GM12878 (cell line): ENCODE data around the gene ZDHHC11B. TPM values are rescaled to one million over a fixed set of nuclear protein-coding genes. Genes with fewer than 3 reads are reported as not detected.

Experiments
- ATAC-seq: fragments of 200-7000 bp; cut with Tn5 transposase; 3 replicates; pipeline ENCODE4 v1.9.1; 2020; ENCODE audit warnings: mild to moderate bottlenecking, moderate library complexity
- BruUV-seq: library from RNA; stranded (reverse); fragments of 400-500 nt; replicated peaks from 2 replicates; lab custom pipeline; 2021; lab: Mats Ljungman, UMichigan
- CTCF ChIA-PET: fragments of 300-600 bp; sonication (Branson Sonifier 250); formaldehyde crosslinking; extraction: SDS; loops from one replicate; lab custom pipeline; 2021; ENCODE audit warnings: inconsistent platforms; lab: Yijun Ruan, JAX
- POLR2A ChIA-PET: fragments of 350-600 bp; formaldehyde crosslinking; extraction: SDS; loops from one replicate; lab custom pipeline; 2021; ENCODE audit warnings: inconsistent platforms; lab: Charles Lee
- RAD21 ChIA-PET: fragments of 300-600 bp; sonication (Branson Sonifier 250); formaldehyde crosslinking; loops from one replicate; lab custom pipeline; 2023; ENCODE audit warnings: antibody characterized with exemption; ENCODE audit not compliant: unreplicated experiment; lab: Charles Lee
- SMC1A ChIA-PET: fragments of 300-600 bp; sonication (Branson Sonifier 250); formaldehyde crosslinking; loops from one replicate; lab custom pipeline; 2023; ENCODE audit not compliant: unreplicated experiment, uncharacterized antibody; lab: Charles Lee
- DNase-seq: peaks from one replicate; pipeline ENCODE4 v3.0.0-alpha.2; 2011; ENCODE audit warnings: low read depth, low spot score
- FAIRE-seq: peaks from 3 replicates; lab custom pipeline; 2011; peaks lifted over from hg19 to GRCh38; lab: Jason Lieb, UNC
- H2AFZ ChIP-seq: 2 replicates; pipeline ENCODE4 v1.6.0; 2011; ENCODE audit warnings: low read depth, low read length, control low read depth; ENCODE audit not compliant: control insufficient read depth
- H3K27ac ChIP-seq: 2 replicates; pipeline ENCODE4 v1.5.1; 2011; ENCODE audit warnings: control low read depth; ENCODE audit not compliant: control insufficient read depth, insufficient read depth
- H3K27me3 ChIP-seq, 2 experiments: replicated peaks in 1 of 2; 2 replicates each; pipeline versions ENCODE4 v1.6.0 to v1.6.1; 2011; ENCODE audit warnings: low read length in 1 of 2; ENCODE audit not compliant: control insufficient read depth in 2 of 2, insufficient read depth in 2 of 2
- H3K36me3 ChIP-seq, 2 experiments: 2 replicates each; pipeline ENCODE4 v1.5.1; 2011; ENCODE audit warnings: low read length in 1 of 2; ENCODE audit not compliant: control insufficient read depth in 2 of 2, insufficient read depth in 2 of 2
- H3K4me1 ChIP-seq: 2 replicates; pipeline ENCODE4 v1.6.1; 2011; ENCODE audit warnings: mild to moderate bottlenecking, low read length, moderate library complexity, mixed read lengths; ENCODE audit not compliant: control insufficient read depth, insufficient read depth
- H3K4me2 ChIP-seq: 2 replicates; pipeline ENCODE4 v1.6.0; 2011; ENCODE audit warnings: control low read depth; ENCODE audit not compliant: control insufficient read depth, insufficient read depth
- H3K4me3 ChIP-seq: fragments of 200-600 bp; sonication (generic); 2 replicates; pipeline ENCODE4 v1.5.1; 2016
- H3K79me2 ChIP-seq: 2 replicates; pipeline ENCODE4 v1.6.0; 2011; ENCODE audit warnings: low read length; ENCODE audit not compliant: control insufficient read depth, insufficient read depth
- H3K9ac ChIP-seq: 2 replicates; pipeline ENCODE4 v1.8.0; 2011; ENCODE audit warnings: low read length, control low read depth, mixed read lengths; ENCODE audit not compliant: control insufficient read depth, insufficient read depth
- H3K9me3 ChIP-seq: replicated peaks from 3 replicates; pipeline ENCODE4 v1.5.1; 2011; ENCODE audit warnings: mild to moderate bottlenecking, low read length; ENCODE audit not compliant: control insufficient read depth, insufficient read depth
- H4K20me1 ChIP-seq: 2 replicates; pipeline ENCODE4 v1.6.0; 2011; ENCODE audit not compliant: control insufficient read depth, insufficient read depth
- DPF2 ChIP-seq: fragments of 450-650 bp; IDR thresholded peaks from 2 replicates; pipeline ENCODE4 v1.6.1; 2017; ENCODE audit warnings: mild to moderate bottlenecking
- FOXK2 ChIP-seq: fragments of 450-650 bp; IDR thresholded peaks from 2 replicates; pipeline ENCODE4 v1.6.1; 2017; ENCODE audit warnings: mild to moderate bottlenecking, moderate library complexity
- GATAD2B ChIP-seq: fragments of 450-650 bp; conservative IDR thresholded peaks from 2 replicates; pipeline ENCODE4 v1.6.1; 2017; ENCODE audit warnings: low read depth, mild to moderate bottlenecking, moderate library complexity
- HDAC2 ChIP-seq: fragments of 200-600 bp; sonication (generic); IDR thresholded peaks from 2 replicates; pipeline ENCODE4 v1.6.1; 2017
- IKZF1 ChIP-seq: fragments of 450-650 bp; conservative IDR thresholded peaks from 2 replicates; pipeline ENCODE4 v1.6.1; 2017; ENCODE audit warnings: antibody characterized with exemption, mild to moderate bottlenecking
- RB1 ChIP-seq: fragments of 450-650 bp; formaldehyde crosslinking; IDR thresholded peaks from 2 replicates; pipeline ENCODE4 v1.6.1; 2017; ENCODE audit warnings: mild to moderate bottlenecking, borderline replicate concordance
- SMC3 ChIP-seq: IDR thresholded peaks from 2 replicates; pipeline ENCODE4 v1.6.1; 2011; ENCODE audit warnings: low read length, improper control_type of control experiment, borderline replicate concordance
- TCF7 ChIP-seq: IDR thresholded peaks from 2 replicates; pipeline ENCODE4 v1.6.1; 2014; ENCODE audit warnings: antibody characterized with exemption, borderline replicate concordance
- WRNIP1 ChIP-seq: IDR thresholded peaks from 2 replicates; pipeline ENCODE4 v1.6.1; 2011; ENCODE audit warnings: low read depth, low read length, improper control_type of control experiment, borderline replicate concordance
- ZNF622 ChIP-seq: fragments of 450-650 bp; IDR thresholded peaks from 2 replicates; pipeline ENCODE4 v1.6.1; 2017; ENCODE audit warnings: mild to moderate bottlenecking, inconsistent platforms
- WGBS: methylation state at CpG from one replicate; pipeline ENCODE4 v1.1.6; 2016; ENCODE audit warnings: low lambda C conversion rate; ENCODE audit not compliant: insufficient replicate concordance, insufficient coverage; ENCODE audit errors: missing lambda C conversion rate; 5-methylcytosine and 5-hydroxymethylcytosine counted together
- in situ Hi-C: fragments of 300-500 bp; cut with MboI; formaldehyde crosslinking; loops from 9 replicates; pipeline ENCODE4 v1.14.3; 2018; ENCODE audit warnings: mixed read lengths
- intact Hi-C: fragments of 100-400 bp; cut with micrococcal nuclease; formaldehyde crosslinking; loops from one replicate; pipeline ENCODE4 v1.14.2; 2022; ENCODE audit not compliant: unreplicated experiment
- polyA plus RNA-seq, 11 experiments: library from polyadenylated mRNA; depleted of rRNA in 4 of 11; unstranded in 6 of 11; stranded (reverse) in 5 of 11; fragments of >200 nt; fragmentation: Nextera tagmentation in 4 of 11; fragmentation: Illumina TruSeq in 1 of 11; extraction: Ambion mirVana in 4 of 11; extraction: Trizol in 1 of 11; gene quantifications; 1 replicate in 1 of 11; 2 replicates in 10 of 11; pipeline versions ENCODE4 v1.2.1 to v1.2.3, GENCODE V29; 2011 to 2016; ENCODE audit warnings: inconsistent platforms in 2 of 11, missing spikeins in 2 of 11, low read depth in 1 of 11
- total RNA-seq, 4 experiments: library from RNA; depleted of rRNA in 3 of 4; stranded (reverse); fragments of >200 nt in 3 of 4; fragmentation: Illumina TruSeq in 1 of 4; extraction: Trizol in 1 of 4; gene quantifications; 2 replicates each; pipeline versions ENCODE4 v1.2.1 to v1.2.3, GENCODE V29; 2013 to 2021
- TF ChIP-seq, protein P1 (sequence below): IDR thresholded peaks from 2 replicates; pipeline ENCODE4 v1.6.1; 2011; ENCODE audit warnings: borderline replicate concordance, low read depth, mild to moderate bottlenecking, moderate library complexity, mixed read lengths, low read length; ENCODE audit not compliant: insufficient read depth; ENCODE audit errors: extremely low read length
- TF ChIP-seq, protein P2 (sequence below): IDR thresholded peaks from 2 replicates; pipeline ENCODE4 v1.6.1; 2012; ENCODE audit warnings: low read depth, low read length, improper control_type of control experiment
- TF ChIP-seq, protein P3 (sequence below): IDR thresholded peaks from 2 replicates; pipeline ENCODE4 v1.6.1; 2012; ENCODE audit warnings: low read depth, low read length, improper control_type of control experiment
- TF ChIP-seq, protein P4 (sequence below): IDR thresholded peaks from 2 replicates; pipeline ENCODE4 v1.6.1; 2012; ENCODE audit warnings: low read depth, low read length, improper control_type of control experiment
- TF ChIP-seq, protein P5 (sequence below): fragments of 450-650 bp; IDR thresholded peaks from 2 replicates; pipeline ENCODE4 v1.6.1; 2016; ENCODE audit warnings: mild to moderate bottlenecking

The ZDHHC11B gene
- total and polyA plus RNA-seq, 10 of the 15 experiments (the other 5 are each of a cell fraction or from before 2014, with no cell fraction given), result 0.01 to 0.10 (median 0.09) TPM; not detected in 7

DNA sequence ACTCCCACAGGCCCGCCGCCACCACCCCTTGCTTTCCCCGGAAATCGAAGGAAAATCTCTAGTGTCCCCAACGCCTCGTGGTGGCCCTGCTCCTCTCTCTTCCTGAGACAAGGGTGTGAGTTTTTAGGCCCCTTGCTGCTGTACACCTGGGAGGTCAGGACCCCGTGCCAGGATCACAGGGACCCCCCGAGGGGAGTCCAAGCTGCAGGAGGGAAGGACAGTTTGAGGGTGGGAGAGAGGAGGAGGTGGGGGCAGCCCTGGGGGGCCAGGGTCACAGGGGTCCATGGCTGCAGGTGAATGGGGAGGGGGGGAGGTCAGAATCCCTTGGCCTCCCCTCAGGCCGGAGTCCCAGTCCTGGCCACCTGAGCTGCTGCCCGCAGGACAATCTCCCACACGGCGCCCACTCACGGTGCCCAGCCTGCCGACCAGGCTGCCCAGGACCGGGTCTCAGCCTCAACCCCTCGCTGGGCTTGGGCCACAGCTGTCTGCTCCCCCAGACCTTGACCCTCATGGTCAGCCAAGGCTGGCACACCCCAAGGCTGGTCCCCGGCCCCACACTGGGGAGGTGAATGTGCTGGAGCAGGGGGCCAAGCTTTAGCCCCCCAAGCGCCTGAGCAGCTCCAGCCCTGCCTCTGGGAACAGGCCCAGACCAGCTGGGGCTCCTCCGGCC, 111.2 kb downstream of the ZDHHC11B start:
- no peaks in the 10 kb centered on the region for H3K9me3 ChIP-seq
- ChIA-PET RAD21 (interaction anchor here (1.3 kb wide), 1 partner anchor 230 kb away, joined by 5 read pairs; no protein-coding TSS in a partner anchor), CTCF (interaction anchor here (0.8 kb wide), 1 partner anchor 467 kb away, joined by 4 read pairs; no protein-coding TSS in a partner anchor), POLR2A (no interaction called here), SMC1A (no interaction called here)
- no peaks in the 10 kb centered on the region for H3K79me2 ChIP-seq
- ATAC-seq (no peak), DNase-seq (no peak), FAIRE-seq (no peak)
- H3K27me3 ChIP-seq, result no peaks in the 10 kb centered on the region
- no peak overlapping the region for H2AFZ ChIP-seq
- H4K20me1 ChIP-seq, result no peaks in the 10 kb centered on the region
- no peaks in the 10 kb centered on the region for H3K4me1 ChIP-seq
- no TSS peak for BruUV-seq
- TF ChIP-seq, protein P1, sequence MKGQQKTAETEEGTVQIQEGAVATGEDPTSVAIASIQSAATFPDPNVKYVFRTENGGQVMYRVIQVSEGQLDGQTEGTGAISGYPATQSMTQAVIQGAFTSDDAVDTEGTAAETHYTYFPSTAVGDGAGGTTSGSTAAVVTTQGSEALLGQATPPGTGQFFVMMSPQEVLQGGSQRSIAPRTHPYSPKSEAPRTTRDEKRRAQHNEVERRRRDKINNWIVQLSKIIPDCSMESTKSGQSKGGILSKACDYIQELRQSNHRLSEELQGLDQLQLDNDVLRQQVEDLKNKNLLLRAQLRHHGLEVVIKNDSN, result no peak
- TF ChIP-seq SMC3 (no peak), WRNIP1 (no peak), GATAD2B (no peak), DPF2 (no peak), HDAC2 (no peak), RB1 (no peak), ZNF622 (no peak), FOXK2 (no peak), TCF7 (no peak), IKZF1 (no peak)
- TF ChIP-seq, protein P2, sequence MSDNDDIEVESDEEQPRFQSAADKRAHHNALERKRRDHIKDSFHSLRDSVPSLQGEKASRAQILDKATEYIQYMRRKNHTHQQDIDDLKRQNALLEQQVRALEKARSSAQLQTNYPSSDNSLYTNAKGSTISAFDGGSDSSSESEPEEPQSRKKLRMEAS, result no peak
- TF ChIP-seq, protein P3, sequence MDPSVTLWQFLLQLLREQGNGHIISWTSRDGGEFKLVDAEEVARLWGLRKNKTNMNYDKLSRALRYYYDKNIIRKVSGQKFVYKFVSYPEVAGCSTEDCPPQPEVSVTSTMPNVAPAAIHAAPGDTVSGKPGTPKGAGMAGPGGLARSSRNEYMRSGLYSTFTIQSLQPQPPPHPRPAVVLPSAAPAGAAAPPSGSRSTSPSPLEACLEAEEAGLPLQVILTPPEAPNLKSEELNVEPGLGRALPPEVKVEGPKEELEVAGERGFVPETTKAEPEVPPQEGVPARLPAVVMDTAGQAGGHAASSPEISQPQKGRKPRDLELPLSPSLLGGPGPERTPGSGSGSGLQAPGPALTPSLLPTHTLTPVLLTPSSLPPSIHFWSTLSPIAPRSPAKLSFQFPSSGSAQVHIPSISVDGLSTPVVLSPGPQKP, result no peak
- TF ChIP-seq, protein P4, sequence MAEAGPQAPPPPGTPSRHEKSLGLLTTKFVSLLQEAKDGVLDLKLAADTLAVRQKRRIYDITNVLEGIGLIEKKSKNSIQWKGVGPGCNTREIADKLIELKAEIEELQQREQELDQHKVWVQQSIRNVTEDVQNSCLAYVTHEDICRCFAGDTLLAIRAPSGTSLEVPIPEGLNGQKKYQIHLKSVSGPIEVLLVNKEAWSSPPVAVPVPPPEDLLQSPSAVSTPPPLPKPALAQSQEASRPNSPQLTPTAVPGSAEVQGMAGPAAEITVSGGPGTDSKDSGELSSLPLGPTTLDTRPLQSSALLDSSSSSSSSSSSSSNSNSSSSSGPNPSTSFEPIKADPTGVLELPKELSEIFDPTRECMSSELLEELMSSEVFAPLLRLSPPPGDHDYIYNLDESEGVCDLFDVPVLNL, result no peak
- TF ChIP-seq, protein P5, sequence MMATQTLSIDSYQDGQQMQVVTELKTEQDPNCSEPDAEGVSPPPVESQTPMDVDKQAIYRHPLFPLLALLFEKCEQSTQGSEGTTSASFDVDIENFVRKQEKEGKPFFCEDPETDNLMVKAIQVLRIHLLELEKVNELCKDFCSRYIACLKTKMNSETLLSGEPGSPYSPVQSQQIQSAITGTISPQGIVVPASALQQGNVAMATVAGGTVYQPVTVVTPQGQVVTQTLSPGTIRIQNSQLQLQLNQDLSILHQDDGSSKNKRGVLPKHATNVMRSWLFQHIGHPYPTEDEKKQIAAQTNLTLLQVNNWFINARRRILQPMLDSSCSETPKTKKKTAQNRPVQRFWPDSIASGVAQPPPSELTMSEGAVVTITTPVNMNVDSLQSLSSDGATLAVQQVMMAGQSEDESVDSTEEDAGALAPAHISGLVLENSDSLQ, result no peak
- no peak overlapping the region for H3K4me3 ChIP-seq
- H3K27ac ChIP-seq, result no peak overlapping the region
- intact Hi-C loops (no loop called here), in situ Hi-C loops (loop anchor here (5.0 kb wide), 1 partner anchor 229 kb away; no protein-coding TSS in a partner anchor)
- WGBS, result 28% methylated on average over 12 of the region's 19 CpGs
- H3K9ac ChIP-seq, result no peak overlapping the region
- H3K4me2 ChIP-seq, result no peak overlapping the region
- no peaks in the 10 kb centered on the region for H3K36me3 ChIP-seq
